Peyer's patch (tissue), 4 donors: ENCODE measurements around the gene PARS2.

Source experiments
- POLR2A ChIP-seq, 2 donors: fragments of 450-650 bp; IDR thresholded peaks; one replicate each; pipeline ENCODE4 v1.5.1; 2017; ENCODE audit warnings: antibody characterized with exemption in 2 of 2, mild to moderate bottlenecking in 2 of 2, moderate library complexity in 2 of 2
- TF ChIP-seq, protein P1 (sequence below), 6 experiments: fragments of 450-650 bp in 4 of 6; fragments of 200-600 bp in 2 of 6; sonication (generic) in 1 of 6; IDR thresholded peaks; one replicate each; pipeline ENCODE4 v1.5.1; 2017 to 2019; ENCODE audit warnings: antibody characterized with exemption in 6 of 6, mild to moderate bottlenecking in 3 of 6, moderate library complexity in 1 of 6

DNA sequence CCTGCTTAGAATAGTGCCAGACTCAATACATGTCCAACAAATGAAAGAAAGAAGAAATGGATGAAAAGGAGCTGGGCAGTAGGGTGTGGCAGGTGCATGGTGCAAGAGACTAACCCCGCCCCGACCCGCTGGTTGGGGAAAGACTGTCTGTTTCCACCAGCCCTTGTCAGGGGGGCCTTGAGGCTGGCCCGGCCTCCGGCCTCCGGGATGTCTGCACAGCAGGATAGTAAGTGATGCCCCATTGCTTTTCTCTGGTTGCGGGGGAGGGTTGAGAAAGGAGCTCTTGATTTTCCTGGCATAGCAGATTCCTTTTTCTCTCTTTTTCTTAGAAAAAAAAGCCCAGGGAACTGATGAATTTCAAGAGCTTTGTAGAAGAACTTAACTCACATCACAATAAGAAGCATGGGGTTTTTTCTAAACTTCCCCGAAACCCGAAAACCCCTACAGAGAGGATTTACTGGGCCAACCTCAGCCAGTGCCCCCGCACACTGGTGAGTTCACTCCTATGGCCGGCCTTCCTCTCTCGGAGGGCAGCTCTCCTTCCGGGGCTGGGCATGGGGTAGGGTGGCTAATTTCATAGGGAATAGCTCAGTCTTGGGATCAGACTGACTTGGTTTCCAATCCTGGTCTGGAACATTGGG, 49.3 kb upstream of the PARS2 start:
- TF ChIP-seq POLR2A (IDR thresholded peaks at IDR 0.05) = no peak
- TF ChIP-seq, protein P1, sequence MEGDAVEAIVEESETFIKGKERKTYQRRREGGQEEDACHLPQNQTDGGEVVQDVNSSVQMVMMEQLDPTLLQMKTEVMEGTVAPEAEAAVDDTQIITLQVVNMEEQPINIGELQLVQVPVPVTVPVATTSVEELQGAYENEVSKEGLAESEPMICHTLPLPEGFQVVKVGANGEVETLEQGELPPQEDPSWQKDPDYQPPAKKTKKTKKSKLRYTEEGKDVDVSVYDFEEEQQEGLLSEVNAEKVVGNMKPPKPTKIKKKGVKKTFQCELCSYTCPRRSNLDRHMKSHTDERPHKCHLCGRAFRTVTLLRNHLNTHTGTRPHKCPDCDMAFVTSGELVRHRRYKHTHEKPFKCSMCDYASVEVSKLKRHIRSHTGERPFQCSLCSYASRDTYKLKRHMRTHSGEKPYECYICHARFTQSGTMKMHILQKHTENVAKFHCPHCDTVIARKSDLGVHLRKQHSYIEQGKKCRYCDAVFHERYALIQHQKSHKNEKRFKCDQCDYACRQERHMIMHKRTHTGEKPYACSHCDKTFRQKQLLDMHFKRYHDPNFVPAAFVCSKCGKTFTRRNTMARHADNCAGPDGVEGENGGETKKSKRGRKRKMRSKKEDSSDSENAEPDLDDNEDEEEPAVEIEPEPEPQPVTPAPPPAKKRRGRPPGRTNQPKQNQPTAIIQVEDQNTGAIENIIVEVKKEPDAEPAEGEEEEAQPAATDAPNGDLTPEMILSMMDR (IDR thresholded peaks at IDR 0.05) = no peak
